GM12875 (cell line): ENCODE data around the gene RPS10.

ENCODE experiments used
- H3K4me3 ChIP-seq: one replicate; pipeline ENCODE4 v1.5.1; 2011; ENCODE audit warnings: low read depth, low read length, control low read depth
- TF ChIP-seq, protein P1 (sequence below): IDR thresholded peaks from 2 replicates; pipeline ENCODE4 v1.5.1; 2011; ENCODE audit warnings: low read depth, mild to moderate bottlenecking, control low read depth, inconsistent platforms, low read length, moderate library complexity, borderline replicate concordance; ENCODE audit not compliant: insufficient read depth

Gene RPS10

DNA sequence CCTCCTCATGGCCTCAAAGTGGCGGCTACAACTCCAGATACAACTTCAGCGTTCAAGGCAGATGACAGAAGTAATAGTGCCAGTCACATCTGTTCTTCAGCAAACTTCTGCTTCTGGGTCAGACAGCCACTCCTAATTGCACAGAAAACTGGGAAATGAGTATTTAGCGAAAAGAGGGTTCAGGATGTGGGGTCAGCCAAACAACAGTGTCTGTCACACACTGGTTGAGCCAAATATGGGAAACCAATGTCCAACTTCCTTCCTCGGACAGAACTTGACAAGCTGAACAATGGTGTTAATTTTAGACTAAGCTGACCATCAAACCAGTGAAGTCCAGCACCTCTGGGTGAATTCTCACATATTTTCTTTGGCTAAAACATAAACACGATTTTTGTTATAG lies 55.5 kb downstream of the RPS10 start:
- H3K4me3 ChIP-seq = no peak overlapping the region
- TF ChIP-seq, protein P1, sequence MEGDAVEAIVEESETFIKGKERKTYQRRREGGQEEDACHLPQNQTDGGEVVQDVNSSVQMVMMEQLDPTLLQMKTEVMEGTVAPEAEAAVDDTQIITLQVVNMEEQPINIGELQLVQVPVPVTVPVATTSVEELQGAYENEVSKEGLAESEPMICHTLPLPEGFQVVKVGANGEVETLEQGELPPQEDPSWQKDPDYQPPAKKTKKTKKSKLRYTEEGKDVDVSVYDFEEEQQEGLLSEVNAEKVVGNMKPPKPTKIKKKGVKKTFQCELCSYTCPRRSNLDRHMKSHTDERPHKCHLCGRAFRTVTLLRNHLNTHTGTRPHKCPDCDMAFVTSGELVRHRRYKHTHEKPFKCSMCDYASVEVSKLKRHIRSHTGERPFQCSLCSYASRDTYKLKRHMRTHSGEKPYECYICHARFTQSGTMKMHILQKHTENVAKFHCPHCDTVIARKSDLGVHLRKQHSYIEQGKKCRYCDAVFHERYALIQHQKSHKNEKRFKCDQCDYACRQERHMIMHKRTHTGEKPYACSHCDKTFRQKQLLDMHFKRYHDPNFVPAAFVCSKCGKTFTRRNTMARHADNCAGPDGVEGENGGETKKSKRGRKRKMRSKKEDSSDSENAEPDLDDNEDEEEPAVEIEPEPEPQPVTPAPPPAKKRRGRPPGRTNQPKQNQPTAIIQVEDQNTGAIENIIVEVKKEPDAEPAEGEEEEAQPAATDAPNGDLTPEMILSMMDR = no peak

DNA sequence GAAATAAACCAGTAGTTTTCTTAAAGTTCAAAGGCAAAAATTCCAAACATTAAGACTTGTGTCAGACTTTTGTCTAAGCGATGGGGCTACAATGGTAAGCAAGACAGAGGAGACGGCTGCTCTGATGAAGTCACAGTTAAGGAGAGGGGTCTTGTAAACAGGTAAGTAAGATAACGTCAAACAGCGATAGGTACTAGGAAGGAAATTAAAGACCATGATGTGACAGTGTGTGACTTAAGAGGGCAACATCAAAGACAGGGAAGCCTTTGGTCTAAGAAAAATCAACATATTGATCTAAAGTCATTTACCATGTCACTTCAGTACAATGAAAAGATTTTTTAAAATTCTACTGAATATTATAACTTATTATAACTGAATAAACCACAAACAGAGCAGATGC lies 56.5 kb downstream of the RPS10 start:
- TF ChIP-seq, protein P1 = no peak
- no peak overlapping the region for H3K4me3 ChIP-seq
